Neuronal stem cell (in vitro differentiated cells): Measurements from ENCODE around the gene YPEL4.

Experiments used
- DNase-seq: peaks from one replicate; pipeline ENCODE4 v3.0.0-alpha.2; 2013; ENCODE audit warnings: low spot score
- H2AFZ ChIP-seq: one replicate; pipeline ENCODE4 v1.6.1; 2013; ENCODE audit warnings: mild to moderate bottlenecking, low read length, inconsistent platforms
- H2AK5ac ChIP-seq: 2 replicates; pipeline ENCODE4 v1.6.1; 2013; ENCODE audit warnings: low read depth, mild to moderate bottlenecking, inconsistent platforms, low read length, moderate library complexity, mixed read lengths
- H2BK120ac ChIP-seq: 2 replicates; pipeline ENCODE4 v1.6.1; 2013; ENCODE audit warnings: low read depth, mild to moderate bottlenecking, inconsistent platforms, low read length, moderate library complexity, mixed read lengths
- H2BK12ac ChIP-seq: one replicate; pipeline ENCODE4 v1.6.1; 2013; ENCODE audit warnings: low read length, inconsistent platforms
- H2BK15ac ChIP-seq: 2 replicates; pipeline ENCODE4 v1.6.1; 2013; ENCODE audit warnings: mild to moderate bottlenecking, low read length, inconsistent platforms, mixed read lengths
- H2BK5ac ChIP-seq: one replicate; pipeline ENCODE4 v1.6.1; 2013; ENCODE audit warnings: inconsistent platforms, mild to moderate bottlenecking, low read length, moderate library complexity
- H3K14ac ChIP-seq: one replicate; pipeline ENCODE4 v1.6.1; 2013; ENCODE audit warnings: low read length, inconsistent platforms
- H3K18ac ChIP-seq: 2 replicates; pipeline ENCODE4 v1.6.1; 2013; ENCODE audit warnings: low read length, inconsistent platforms
- H3K23ac ChIP-seq: 2 replicates; pipeline ENCODE4 v1.6.1; 2013; ENCODE audit warnings: low read depth, mild to moderate bottlenecking, mixed read lengths, low read length, inconsistent platforms; ENCODE audit not compliant: poor library complexity
- H3K27ac ChIP-seq: replicated peaks from 3 replicates; pipeline ENCODE4 v1.5.1; 2013; ENCODE audit warnings: low read length, inconsistent platforms
- H3K27me3 ChIP-seq, 3 experiments: 2 replicates each; pipeline ENCODE4 v1.6.1; 2013; ENCODE audit warnings: low read length in 3 of 3, mild to moderate bottlenecking in 2 of 3, inconsistent platforms in 1 of 3, low read depth in 1 of 3, mixed read lengths in 1 of 3, moderate library complexity in 1 of 3; ENCODE audit not compliant: control insufficient read depth in 3 of 3, insufficient read depth in 3 of 3
- H3K36me3 ChIP-seq, 2 donors: replicated peaks in 1 of 2; 2 replicates each; pipeline ENCODE4 v1.6.1; 2013; ENCODE audit warnings: low read length in 2 of 2; ENCODE audit not compliant: control insufficient read depth in 2 of 2, insufficient read depth in 2 of 2
- H3K4ac ChIP-seq: 2 replicates; pipeline ENCODE4 v1.6.1; 2013; ENCODE audit warnings: inconsistent platforms, mild to moderate bottlenecking, low read length, moderate library complexity
- H3K4me1 ChIP-seq, 2 donors: 1 replicate in 1 of 2; 2 replicates in 1 of 2; pipeline ENCODE4 v1.6.1; 2013; ENCODE audit warnings: low read length in 2 of 2, low read depth in 1 of 2; ENCODE audit not compliant: control insufficient read depth in 2 of 2, insufficient read depth in 1 of 2
- H3K4me2 ChIP-seq: one replicate; pipeline ENCODE4 v1.6.1; 2013; ENCODE audit warnings: mild to moderate bottlenecking, low read length, inconsistent platforms; ENCODE audit not compliant: insufficient read depth, poor library complexity, severe bottlenecking
- H3K4me3 ChIP-seq, 2 donors: 2 replicates each; pipeline ENCODE4 v1.5.1; 2013; ENCODE audit warnings: low read length in 2 of 2, mild to moderate bottlenecking in 2 of 2, inconsistent platforms in 1 of 2, moderate library complexity in 1 of 2
- H3K79me1 ChIP-seq: one replicate; pipeline ENCODE4 v1.6.1; 2013; ENCODE audit warnings: low read depth, mild to moderate bottlenecking, inconsistent platforms, low read length, moderate library complexity
- H3K9ac ChIP-seq: one replicate; pipeline ENCODE4 v1.6.1; 2013; ENCODE audit warnings: mild to moderate bottlenecking, low read depth, low read length, inconsistent platforms; ENCODE audit not compliant: poor library complexity
- H3K9me3 ChIP-seq, 2 donors: replicated peaks in 1 of 2; 2 replicates each; pipeline versions ENCODE3 to v1.6.1; 2013; ENCODE audit warnings: low read length in 2 of 2, mild to moderate bottlenecking in 2 of 2, inconsistent platforms in 1 of 2, low read depth in 1 of 2, mixed read lengths in 1 of 2, moderate library complexity in 1 of 2; ENCODE audit not compliant: control insufficient read depth in 2 of 2, insufficient read depth in 1 of 2
- H4K8ac ChIP-seq: one replicate; pipeline ENCODE4 v1.6.1; 2013; ENCODE audit warnings: low read depth, mild to moderate bottlenecking, inconsistent platforms, low read length, moderate library complexity
- H4K91ac ChIP-seq: one replicate; pipeline ENCODE4 v1.6.1; 2013; ENCODE audit warnings: low read length, low read depth, mild to moderate bottlenecking, inconsistent platforms; ENCODE audit not compliant: poor library complexity
- WGBS, 2 donors: extraction: QIAGEN DNeasy Blood & Tissue Kit; methylation state at CpG; one replicate each; pipeline ENCODE4 v1.1.7; 2013; ENCODE audit warnings: missing lambda C conversion rate in 2 of 2, mixed read lengths in 1 of 2; ENCODE audit not compliant: insufficient read length in 2 of 2, insufficient replicate concordance in 1 of 2; ENCODE audit errors: extremely low coverage in 2 of 2; 5-methylcytosine and 5-hydroxymethylcytosine counted together

YPEL4 gene

GRCh38 chr11:57640068-57640800 lies 9.5 kb downstream of the YPEL4 start:
- Histone ChIP-seq H3K9ac (peak overlapping the region; percentile 71), H3K27ac (peak overlapping the region; percentile 99), H3K18ac (peak overlapping the region; percentile 62), H3K23ac (no peak overlapping the region), H2AK5ac (peak overlapping the region; percentile 12), H3K4me1 (peaks cover 25 to 40% of the 10 kb centered on the region in 2 donors), H2BK15ac (peak overlapping the region; percentile 12), H3K4ac (no peak overlapping the region), H2BK12ac (no peak overlapping the region), H3K27me3 (no peaks in the 10 kb centered on the region), H2AFZ (no peak overlapping the region), H2BK120ac (no peak overlapping the region), H3K4me3 (peak overlapping the region; percentile 86 to 99), H3K36me3 (peaks cover 16 to 52% of the 10 kb centered on the region in 2 donors), H4K8ac (no peak overlapping the region), H3K9me3 (no peaks in the 10 kb centered on the region), H4K91ac (no peak overlapping the region), H3K14ac (no peak overlapping the region), H3K79me1 (peaks cover 2% of the 10 kb centered on the region), H3K4me2 (peak overlapping the region; percentile 85), H2BK5ac (peak overlapping the region; percentile 95)
- DNase-seq, result no peak
- no CpG with 5 or more reads among the region's 9 CpGs for WGBS, 2 donors

DNA sequence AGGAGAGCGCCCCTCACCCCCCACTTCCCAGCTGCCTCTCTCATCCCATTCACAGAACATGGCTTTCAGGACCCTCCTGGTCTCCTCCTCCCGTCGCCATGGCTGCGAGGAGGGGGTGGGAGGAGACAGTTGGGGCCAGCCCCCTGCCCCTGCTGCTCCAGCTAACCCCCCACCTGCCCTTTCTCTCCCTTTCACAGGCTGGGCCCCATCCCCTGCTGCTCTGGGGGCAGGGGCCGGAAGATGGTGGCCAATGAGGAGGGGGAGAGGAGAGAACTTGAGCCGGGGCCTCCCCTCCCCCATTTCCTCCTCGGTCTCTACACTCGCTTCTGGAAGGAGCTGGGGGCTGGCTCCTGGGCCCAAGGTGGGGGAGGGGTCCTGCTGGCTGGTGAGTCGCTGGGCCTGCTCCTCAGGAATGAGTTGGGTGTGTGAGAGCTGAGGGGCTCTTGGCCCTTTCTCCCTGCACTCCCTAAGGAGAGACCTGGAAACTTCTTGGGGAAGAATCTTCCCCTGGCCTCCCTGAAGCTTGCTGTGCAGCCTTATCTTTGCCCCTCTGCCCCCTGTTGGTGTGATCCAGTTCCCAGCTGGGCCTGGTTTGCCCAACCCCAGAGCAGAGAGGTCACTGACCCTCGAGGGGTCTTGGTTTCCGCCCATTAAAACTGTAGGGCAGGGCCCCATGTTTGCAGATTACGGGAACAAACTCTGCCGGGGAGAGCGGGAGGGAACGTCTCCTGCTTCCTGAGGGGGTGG lies 10.2 kb downstream of the YPEL4 start:
- Histone ChIP-seq H3K23ac (no peak overlapping the region), H3K18ac (peak overlapping the region; percentile 62), H3K4me3 (peak overlapping the region; percentile 88 to 99), H3K4me1 (peaks cover 22 to 36% of the 10 kb centered on the region in 2 donors), H2BK15ac (no peak overlapping the region), H3K36me3 (peaks cover 16 to 45% of the 10 kb centered on the region in 2 donors), H3K4me2 (peak overlapping the region; percentile 85), H3K27ac (peak overlapping the region; percentile 99), H2BK120ac (no peak overlapping the region), H3K9me3 (no peaks in the 10 kb centered on the region), H3K14ac (no peak overlapping the region), H2AFZ (no peak overlapping the region), H3K9ac (peak overlapping the region; percentile 71), H2AK5ac (peak overlapping the region; percentile 3), H2BK5ac (peak overlapping the region; percentile 95), H3K27me3 (no peaks in the 10 kb centered on the region), H4K8ac (no peak overlapping the region), H3K79me1 (peaks cover 2% of the 10 kb centered on the region), H2BK12ac (no peak overlapping the region), H4K91ac (no peak overlapping the region), H3K4ac (no peak overlapping the region)
- DNase-seq, result peak; percentile 98
- no CpG with 5 or more reads among the region's 15 CpGs for WGBS, 2 donors

GRCh38 chr11:57638811-57639320 lies 10.8 kb downstream of the YPEL4 start:
- Histone ChIP-seq H2BK5ac (peak overlapping the region; percentile 98), H4K91ac (peak overlapping the region; percentile 68), H3K4ac (peak overlapping the region; percentile 100), H3K4me1 (peaks cover 22 to 34% of the 10 kb centered on the region in 2 donors), H3K18ac (peak overlapping the region; percentile 100), H2BK120ac (peak overlapping the region; percentile 99), H3K9ac (peak overlapping the region; percentile 99), H3K9me3 (no peaks in the 10 kb centered on the region), H2BK15ac (peak overlapping the region; percentile 86), H2AK5ac (peak overlapping the region; percentile 96), H3K27me3 (no peaks in the 10 kb centered on the region), H2BK12ac (peak overlapping the region; percentile 12), H3K36me3 (peaks cover 16 to 40% of the 10 kb centered on the region in 2 donors), H3K79me1 (peaks cover 2% of the 10 kb centered on the region), H3K23ac (no peak overlapping the region), H3K4me2 (peak overlapping the region; percentile 47), H3K27ac (peak overlapping the region; percentile 92), H2AFZ (no peak overlapping the region), H4K8ac (no peak overlapping the region), H3K14ac (no peak overlapping the region), H3K4me3 (peak overlapping the region; percentile 88 to 99)
- WGBS, 2 donors, result no CpG with 5 or more reads among the region's 19 CpGs
- DNase-seq, result peak; percentile 32
